GM13976 (cell line): ENCODE data around the gene CHST7.
A peak's percentile ranks its signal among the peaks of the same experiment; 100 is the strongest.

Source experiments
- DNase-seq: peaks from one replicate; pipeline ENCODE4 v3.0.0; 2012; ENCODE audit warnings: low spot score
- in situ Hi-C: fragments of 300-500 bp; cut with MboI; formaldehyde crosslinking; loops from one replicate; pipeline ENCODE4 v1.12.0; 2022; ENCODE audit warnings: low sequenced_read_pairs, mixed read lengths, inconsistent platforms; ENCODE audit not compliant: unreplicated experiment
- TF ChIP-seq, protein P1 (sequence below): IDR thresholded peaks from 2 replicates; pipeline ENCODE4 v1.5.1; 2012; ENCODE audit warnings: borderline replicate concordance, mild to moderate bottlenecking; ENCODE audit not compliant: insufficient read depth; ENCODE audit errors: extremely low read depth, missing control alignments, control extremely low read depth

The CHST7 gene

DNA sequence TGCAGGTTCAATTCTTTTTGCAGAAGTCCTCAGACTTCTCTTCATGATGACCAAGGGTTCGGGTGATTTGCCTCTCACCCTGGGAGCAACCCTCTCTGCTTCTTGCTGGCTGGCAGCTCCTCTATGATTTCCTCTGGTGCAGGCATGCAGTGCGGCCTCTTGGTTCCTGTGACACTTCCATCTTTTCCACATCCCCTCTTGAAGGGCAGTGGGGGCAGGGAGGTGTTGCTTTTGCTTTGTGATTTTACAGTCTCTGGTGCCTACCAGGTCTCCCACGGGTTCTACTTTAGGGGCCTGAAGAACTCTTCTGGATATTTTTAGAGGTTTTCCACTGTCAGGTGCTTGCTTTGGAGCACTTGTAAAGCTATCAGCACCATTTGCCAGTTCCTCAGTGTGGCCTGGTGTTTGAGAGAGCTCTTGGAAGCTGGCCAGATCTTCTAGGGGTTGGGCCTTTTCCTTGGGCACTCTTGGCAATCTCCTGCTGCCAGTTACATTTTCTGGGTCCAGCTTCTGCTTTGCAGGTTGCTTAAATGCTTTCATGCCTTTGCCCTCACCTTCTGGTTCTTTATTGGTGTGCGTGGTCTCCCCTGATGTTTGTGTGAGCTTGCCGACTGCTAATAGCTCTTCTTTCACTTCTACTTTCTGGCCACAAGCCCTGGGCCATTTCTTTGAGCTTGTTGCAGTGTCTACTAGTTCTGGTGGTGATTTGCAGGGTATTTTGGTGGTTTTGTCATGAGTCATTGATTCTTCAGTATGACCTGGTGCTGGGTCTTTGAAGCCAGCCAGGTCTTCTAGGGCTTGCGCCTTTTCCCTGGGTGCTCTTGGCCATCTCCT is 11.5 kb upstream of the CHST7 start:
- DNase-seq = peak; percentile 74
- TF ChIP-seq, protein P1, sequence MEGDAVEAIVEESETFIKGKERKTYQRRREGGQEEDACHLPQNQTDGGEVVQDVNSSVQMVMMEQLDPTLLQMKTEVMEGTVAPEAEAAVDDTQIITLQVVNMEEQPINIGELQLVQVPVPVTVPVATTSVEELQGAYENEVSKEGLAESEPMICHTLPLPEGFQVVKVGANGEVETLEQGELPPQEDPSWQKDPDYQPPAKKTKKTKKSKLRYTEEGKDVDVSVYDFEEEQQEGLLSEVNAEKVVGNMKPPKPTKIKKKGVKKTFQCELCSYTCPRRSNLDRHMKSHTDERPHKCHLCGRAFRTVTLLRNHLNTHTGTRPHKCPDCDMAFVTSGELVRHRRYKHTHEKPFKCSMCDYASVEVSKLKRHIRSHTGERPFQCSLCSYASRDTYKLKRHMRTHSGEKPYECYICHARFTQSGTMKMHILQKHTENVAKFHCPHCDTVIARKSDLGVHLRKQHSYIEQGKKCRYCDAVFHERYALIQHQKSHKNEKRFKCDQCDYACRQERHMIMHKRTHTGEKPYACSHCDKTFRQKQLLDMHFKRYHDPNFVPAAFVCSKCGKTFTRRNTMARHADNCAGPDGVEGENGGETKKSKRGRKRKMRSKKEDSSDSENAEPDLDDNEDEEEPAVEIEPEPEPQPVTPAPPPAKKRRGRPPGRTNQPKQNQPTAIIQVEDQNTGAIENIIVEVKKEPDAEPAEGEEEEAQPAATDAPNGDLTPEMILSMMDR = no peak
- in situ Hi-C loops = no loop called here

DNA sequence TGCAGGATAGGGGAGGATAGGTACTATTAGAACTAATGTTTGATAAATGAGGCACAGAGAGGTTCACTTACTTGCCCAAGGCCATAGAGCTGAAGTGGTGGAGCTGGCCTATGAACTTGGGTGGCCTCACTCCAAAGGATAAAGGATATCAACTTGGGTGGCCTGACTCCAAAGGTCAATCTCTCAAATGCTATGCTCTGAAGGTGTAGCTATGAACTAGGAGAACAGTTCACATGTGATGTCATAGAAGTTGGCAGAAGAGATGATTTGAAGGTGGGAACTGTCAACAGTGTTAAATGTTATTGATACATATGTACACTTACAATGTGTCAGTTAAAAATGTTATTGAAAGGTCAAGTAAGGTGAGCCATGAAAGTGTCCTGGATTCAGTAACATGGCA is 6.2 kb upstream of the CHST7 start:
- in situ Hi-C loops = no loop called here
- TF ChIP-seq, protein P1 = no peak
- DNase-seq = no peak

GRCh38 chrX:46569621-46570020 is 3.9 kb upstream of the CHST7 start:
- in situ Hi-C loops = loop anchor here (10.0 kb wide), 1 partner anchor 65 kb away; no protein-coding TSS in a partner anchor
- TF ChIP-seq, protein P1 = no peak
- no peak for DNase-seq

DNA sequence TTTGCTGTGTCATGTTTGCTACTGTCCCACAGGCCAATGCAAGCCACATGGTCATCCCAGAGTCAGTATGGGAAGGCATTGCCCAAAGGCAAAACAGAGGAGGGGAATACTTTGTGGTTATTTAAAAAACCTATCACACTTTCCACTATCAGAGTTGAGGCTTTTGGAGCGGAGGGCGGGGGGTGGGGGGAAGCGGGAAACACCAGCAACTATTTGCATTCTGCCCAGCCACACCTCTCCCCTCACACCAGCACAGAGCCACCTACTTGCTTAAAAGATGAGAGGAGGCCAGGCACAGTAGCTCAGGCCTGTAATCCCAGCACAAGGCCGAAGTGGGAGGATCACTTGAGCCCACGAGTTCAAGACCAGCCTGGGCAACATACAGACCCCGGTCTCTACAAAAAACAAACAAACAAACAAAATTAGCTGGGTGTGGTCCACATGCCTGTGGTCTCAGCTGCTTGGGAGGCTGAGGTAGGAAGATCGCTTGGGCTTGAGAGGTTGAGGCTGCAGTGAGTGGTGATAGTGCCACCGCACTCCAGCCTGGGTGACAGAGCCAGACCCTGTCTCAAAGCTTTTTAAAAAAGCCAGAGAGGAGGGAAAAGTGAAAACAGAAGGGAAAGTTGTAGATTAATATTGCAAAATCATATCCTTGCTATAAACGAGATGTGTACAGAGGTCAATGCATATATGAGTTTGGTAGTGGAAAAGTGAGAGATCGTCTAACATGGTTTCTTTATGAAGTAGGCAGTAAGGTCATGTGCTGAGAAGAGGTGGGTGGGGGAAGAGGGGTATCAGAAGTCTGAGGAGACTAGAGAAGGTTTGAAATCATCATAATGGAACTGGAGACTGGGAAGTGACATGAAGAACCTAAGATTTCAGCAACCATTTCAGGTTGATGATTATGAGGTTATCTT is 1.9 kb upstream of the CHST7 start:
- TF ChIP-seq, protein P1 = no peak
- peak; percentile 49 for DNase-seq
- in situ Hi-C loops = loop anchor here (10.0 kb wide), 1 partner anchor 63 kb away; no protein-coding TSS in a partner anchor

DNA sequence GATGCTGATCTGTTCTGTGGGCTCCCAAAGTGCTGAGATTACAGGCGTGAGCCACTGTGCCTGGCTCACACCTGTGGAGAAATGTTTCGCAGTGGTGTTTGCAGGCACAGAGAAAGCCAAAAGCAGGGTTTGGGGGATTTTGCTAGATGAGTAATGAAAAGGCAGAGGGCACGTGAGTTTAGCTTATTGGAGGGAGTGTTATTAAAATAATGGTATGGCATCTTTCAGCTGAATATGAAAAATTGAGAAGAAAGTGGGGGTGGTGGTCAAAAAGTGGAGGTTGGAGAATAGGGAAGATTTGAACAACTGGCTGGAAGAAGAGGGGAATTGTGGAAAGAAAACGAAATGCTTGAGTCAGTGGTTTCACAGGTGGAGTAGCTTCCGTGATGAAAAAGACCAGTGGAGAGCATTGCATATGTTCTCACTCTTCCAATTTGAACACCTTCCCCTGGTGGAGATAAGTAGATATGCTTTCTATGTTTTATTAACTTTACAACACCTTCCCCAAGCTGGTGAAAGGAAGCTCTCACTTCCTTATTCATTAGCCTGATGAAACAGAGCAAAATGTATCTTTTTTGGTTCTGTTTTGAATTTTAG is 1.1 kb upstream of the CHST7 start:
- DNase-seq = peak; percentile 46
- in situ Hi-C loops = loop anchor here (10.0 kb wide), 1 partner anchor 62 kb away; no protein-coding TSS in a partner anchor
- TF ChIP-seq, protein P1 = no peak
